ENCODE results near the gene NXF3. TPM values are rescaled to one million over a fixed set of nuclear protein-coding genes. Genes with fewer than 3 reads are reported as not detected.
"Not testable (repeated sequence)": the region's sequence is repeated elsewhere in the genome, so short reads cannot be mapped to it uniquely, and the experiment has no call there.

NXF3 gene
- total RNA-seq, 1 donor from 2014 or later: not detected

- no peak overlapping the region for H3K27ac Mint-ChIP-seq (ENCODE audit: unreplicated experiment)
- H3K9me3 Mint-ChIP-seq: no peaks in the 10 kb centered on the region
- H3K36me3 Mint-ChIP-seq (ENCODE audit: low read depth): peaks cover 2% of the 10 kb centered on the region
- DNase-seq (ENCODE audit: low read depth, low spot score): no peak
- TF ChIP-seq CTCF (conservative IDR thresholded peaks at IDR 0.05): no peak
- no peaks in the 10 kb centered on the region for H3K4me1 Mint-ChIP-seq
- H3K27me3 Mint-ChIP-seq (ENCODE audit: low read depth): no peaks in the 10 kb centered on the region
- no peak overlapping the region for H3K4me3 Mint-ChIP-seq
Observed at GRCh38 chrX:103056902-103057301, 36.0 kb downstream of the NXF3 start.

DNA sequence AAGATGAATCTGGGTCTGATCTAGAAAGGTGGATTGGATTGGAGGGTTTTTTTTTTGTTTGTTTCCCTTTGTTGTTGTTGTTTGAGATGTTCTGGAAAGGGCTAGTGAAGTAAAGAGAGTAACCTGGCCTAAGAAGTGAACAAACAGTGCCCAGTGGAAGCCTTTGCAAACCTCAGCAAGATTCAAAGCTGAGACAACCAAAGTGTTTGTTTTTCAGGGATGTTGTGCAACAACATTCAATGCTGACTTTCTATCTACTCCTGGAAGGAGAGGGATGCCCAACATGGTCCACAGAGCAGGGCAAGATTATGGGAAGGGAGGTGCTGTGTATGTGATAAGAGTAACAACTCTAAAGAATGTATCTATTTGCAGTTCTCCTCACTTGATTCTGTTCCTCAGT, 40.3 kb downstream of the NXF3 start:
- H3K9me3 Mint-ChIP-seq: peaks cover 2% of the 10 kb centered on the region
- no peaks in the 10 kb centered on the region for H3K36me3 Mint-ChIP-seq (ENCODE audit: low read depth)
- DNase-seq (ENCODE audit: low read depth, low spot score): no peak
- no peak for TF ChIP-seq CTCF (conservative IDR thresholded peaks at IDR 0.05)
- H3K27me3 Mint-ChIP-seq (ENCODE audit: low read depth): no peaks in the 10 kb centered on the region
- H3K4me1 Mint-ChIP-seq: no peaks in the 10 kb centered on the region
- no peak overlapping the region for H3K4me3 Mint-ChIP-seq
- H3K27ac Mint-ChIP-seq (ENCODE audit: unreplicated experiment): no peak overlapping the region

- H3K27ac Mint-ChIP-seq (ENCODE audit: unreplicated experiment): no peak overlapping the region
- H3K36me3 Mint-ChIP-seq (ENCODE audit: low read depth): peaks cover 5% of the 10 kb centered on the region
- peaks cover 12% of the 10 kb centered on the region for H3K9me3 Mint-ChIP-seq
- H3K27me3 Mint-ChIP-seq (ENCODE audit: low read depth): no peaks in the 10 kb centered on the region
- TF ChIP-seq CTCF (conservative IDR thresholded peaks at IDR 0.05): no peak
- no peaks in the 10 kb centered on the region for H3K4me1 Mint-ChIP-seq
- DNase-seq (ENCODE audit: low read depth, low spot score): no peak
- no peak overlapping the region for H3K4me3 Mint-ChIP-seq
Observed at GRCh38 chrX:103051260-103051789, 41.6 kb downstream of the NXF3 start.

GRCh38 chrX:103033371-103033770, 59.6 kb downstream of the NXF3 start:
- H3K27me3 Mint-ChIP-seq (ENCODE audit: low read depth); H3K36me3 Mint-ChIP-seq (ENCODE audit: low read depth); H3K4me3 Mint-ChIP-seq; H3K4me1 Mint-ChIP-seq; DNase-seq (ENCODE audit: low read depth, low spot score); H3K9me3 Mint-ChIP-seq; H3K27ac Mint-ChIP-seq (ENCODE audit: unreplicated experiment): not testable (repeated sequence)

Other genes with a start within 250 kb of the NXF3 start
- 0.59 and 0.68 TPM in 2 replicates for gene RAB40AL, start 155.9 kb downstream of the NXF3 start, total RNA-seq
- 60.0 TPM in 2 replicates for gene BEX1, start 29.0 kb downstream of the NXF3 start, total RNA-seq
- 52.3 and 63.0 TPM in 2 replicates for gene BEX4, start 122.0 kb upstream of the NXF3 start, total RNA-seq
- 58.0 and 61.2 TPM in 2 replicates for gene TCEAL8, start 162.0 kb upstream of the NXF3 start, total RNA-seq
- not detected in 2 replicates for gene TCEAL5, start 183.6 kb upstream of the NXF3 start, total RNA-seq
- gene BEX2, start 217.8 kb upstream of the NXF3 start, total RNA-seq: 19.2 and 21.4 TPM in 2 replicates
- 15.3 and 18.9 TPM in 2 replicates for gene TCEAL7, start 237.1 kb upstream of the NXF3 start, total RNA-seq

Data from neural crest cell (in vitro differentiated cells).